Measurements from ENCODE around the gene FAM240B. TPM values are rescaled to one million over a fixed set of nuclear protein-coding genes. Genes with fewer than 3 reads are reported as not detected.

FAM240B gene
- polyA plus RNA-seq, 1 donor from 2014 or later = not detected

DNA sequence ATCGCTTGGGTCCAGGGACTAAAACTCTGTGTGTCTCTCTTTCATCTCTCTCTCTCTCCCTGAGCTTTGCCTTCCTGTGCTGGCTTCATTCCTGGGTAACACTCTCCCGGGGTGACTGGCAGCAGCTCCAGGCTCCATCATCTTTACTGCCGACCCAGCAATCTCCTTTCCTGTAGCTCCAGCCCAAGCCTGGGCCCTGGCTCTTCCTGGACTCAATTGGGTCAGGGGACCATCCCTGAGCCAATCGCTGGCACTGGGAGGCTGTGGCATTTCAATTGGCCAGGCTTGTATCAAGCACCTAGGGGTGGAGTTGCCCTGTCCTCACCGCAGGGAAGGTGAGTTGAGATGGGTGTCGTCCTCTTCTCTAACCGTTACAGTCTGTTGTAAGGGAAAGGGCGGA is 31.9 kb downstream of the FAM240B start:
- Histone ChIP-seq H3K27ac (ENCODE audit: low read length) (no peak overlapping the region), H3K36me3 (ENCODE audit: insufficient read depth, low read length) (no peaks in the 10 kb centered on the region), H4K20me1 (ENCODE audit: insufficient read depth) (no peaks in the 10 kb centered on the region), H3K4me2 (ENCODE audit: low read length) (no peak overlapping the region), H2AFZ (ENCODE audit: low read depth, low read length) (no peak overlapping the region), H3K9ac (ENCODE audit: low read length) (no peak overlapping the region), H3K4me3 (ENCODE audit: low read length) (no peak overlapping the region), H3K9me2 (ENCODE audit: insufficient read depth, low read length) (no peaks in the 10 kb centered on the region), H3K27me3 (ENCODE audit: insufficient read depth, low read depth, low read length) (no peaks in the 10 kb centered on the region), H3K79me2 (replicated peaks; ENCODE audit: insufficient read depth, low read length) (no peaks in the 10 kb centered on the region), H3K9me3 (ENCODE audit: low read length) (no peaks in the 10 kb centered on the region), H3F3A (ENCODE audit: insufficient read depth, low read length, poor library complexity, severe bottlenecking) (no peaks in the 10 kb centered on the region)
- TF ChIP-seq, protein P1, sequence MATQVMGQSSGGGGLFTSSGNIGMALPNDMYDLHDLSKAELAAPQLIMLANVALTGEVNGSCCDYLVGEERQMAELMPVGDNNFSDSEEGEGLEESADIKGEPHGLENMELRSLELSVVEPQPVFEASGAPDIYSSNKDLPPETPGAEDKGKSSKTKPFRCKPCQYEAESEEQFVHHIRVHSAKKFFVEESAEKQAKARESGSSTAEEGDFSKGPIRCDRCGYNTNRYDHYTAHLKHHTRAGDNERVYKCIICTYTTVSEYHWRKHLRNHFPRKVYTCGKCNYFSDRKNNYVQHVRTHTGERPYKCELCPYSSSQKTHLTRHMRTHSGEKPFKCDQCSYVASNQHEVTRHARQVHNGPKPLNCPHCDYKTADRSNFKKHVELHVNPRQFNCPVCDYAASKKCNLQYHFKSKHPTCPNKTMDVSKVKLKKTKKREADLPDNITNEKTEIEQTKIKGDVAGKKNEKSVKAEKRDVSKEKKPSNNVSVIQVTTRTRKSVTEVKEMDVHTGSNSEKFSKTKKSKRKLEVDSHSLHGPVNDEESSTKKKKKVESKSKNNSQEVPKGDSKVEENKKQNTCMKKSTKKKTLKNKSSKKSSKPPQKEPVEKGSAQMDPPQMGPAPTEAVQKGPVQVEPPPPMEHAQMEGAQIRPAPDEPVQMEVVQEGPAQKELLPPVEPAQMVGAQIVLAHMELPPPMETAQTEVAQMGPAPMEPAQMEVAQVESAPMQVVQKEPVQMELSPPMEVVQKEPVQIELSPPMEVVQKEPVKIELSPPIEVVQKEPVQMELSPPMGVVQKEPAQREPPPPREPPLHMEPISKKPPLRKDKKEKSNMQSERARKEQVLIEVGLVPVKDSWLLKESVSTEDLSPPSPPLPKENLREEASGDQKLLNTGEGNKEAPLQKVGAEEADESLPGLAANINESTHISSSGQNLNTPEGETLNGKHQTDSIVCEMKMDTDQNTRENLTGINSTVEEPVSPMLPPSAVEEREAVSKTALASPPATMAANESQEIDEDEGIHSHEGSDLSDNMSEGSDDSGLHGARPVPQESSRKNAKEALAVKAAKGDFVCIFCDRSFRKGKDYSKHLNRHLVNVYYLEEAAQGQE (IDR thresholded peaks at IDR 0.05; ENCODE audit: borderline replicate concordance) = no peak
- TF ChIP-seq, protein P2, sequence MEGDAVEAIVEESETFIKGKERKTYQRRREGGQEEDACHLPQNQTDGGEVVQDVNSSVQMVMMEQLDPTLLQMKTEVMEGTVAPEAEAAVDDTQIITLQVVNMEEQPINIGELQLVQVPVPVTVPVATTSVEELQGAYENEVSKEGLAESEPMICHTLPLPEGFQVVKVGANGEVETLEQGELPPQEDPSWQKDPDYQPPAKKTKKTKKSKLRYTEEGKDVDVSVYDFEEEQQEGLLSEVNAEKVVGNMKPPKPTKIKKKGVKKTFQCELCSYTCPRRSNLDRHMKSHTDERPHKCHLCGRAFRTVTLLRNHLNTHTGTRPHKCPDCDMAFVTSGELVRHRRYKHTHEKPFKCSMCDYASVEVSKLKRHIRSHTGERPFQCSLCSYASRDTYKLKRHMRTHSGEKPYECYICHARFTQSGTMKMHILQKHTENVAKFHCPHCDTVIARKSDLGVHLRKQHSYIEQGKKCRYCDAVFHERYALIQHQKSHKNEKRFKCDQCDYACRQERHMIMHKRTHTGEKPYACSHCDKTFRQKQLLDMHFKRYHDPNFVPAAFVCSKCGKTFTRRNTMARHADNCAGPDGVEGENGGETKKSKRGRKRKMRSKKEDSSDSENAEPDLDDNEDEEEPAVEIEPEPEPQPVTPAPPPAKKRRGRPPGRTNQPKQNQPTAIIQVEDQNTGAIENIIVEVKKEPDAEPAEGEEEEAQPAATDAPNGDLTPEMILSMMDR (IDR thresholded peaks at IDR 0.05; ENCODE audit: poor library complexity, severe bottlenecking) = no peak
- TF ChIP-seq EP300 (conservative IDR thresholded peaks at IDR 0.05; ENCODE audit: poor library complexity, severe bottlenecking) = no peak
- no peak for TF ChIP-seq RAD21 (conservative IDR thresholded peaks at IDR 0.05)
- TF ChIP-seq TAF1 (IDR thresholded peaks at IDR 0.05; ENCODE audit: low read depth) = no peak
- TF ChIP-seq EZH2 (IDR thresholded peaks at IDR 0.05; ENCODE audit: borderline replicate concordance, insufficient read depth, low read length, poor library complexity, severe bottlenecking) = no peak
- no peak for TF ChIP-seq SMC3 (conservative IDR thresholded peaks at IDR 0.05; ENCODE audit: poor library complexity)
- no peak for TF ChIP-seq MXI1 (conservative IDR thresholded peaks at IDR 0.05; ENCODE audit: poor library complexity, severe bottlenecking)
- no peak for TF ChIP-seq POLR2AphosphoS5 (IDR thresholded peaks at IDR 0.05)

DNA sequence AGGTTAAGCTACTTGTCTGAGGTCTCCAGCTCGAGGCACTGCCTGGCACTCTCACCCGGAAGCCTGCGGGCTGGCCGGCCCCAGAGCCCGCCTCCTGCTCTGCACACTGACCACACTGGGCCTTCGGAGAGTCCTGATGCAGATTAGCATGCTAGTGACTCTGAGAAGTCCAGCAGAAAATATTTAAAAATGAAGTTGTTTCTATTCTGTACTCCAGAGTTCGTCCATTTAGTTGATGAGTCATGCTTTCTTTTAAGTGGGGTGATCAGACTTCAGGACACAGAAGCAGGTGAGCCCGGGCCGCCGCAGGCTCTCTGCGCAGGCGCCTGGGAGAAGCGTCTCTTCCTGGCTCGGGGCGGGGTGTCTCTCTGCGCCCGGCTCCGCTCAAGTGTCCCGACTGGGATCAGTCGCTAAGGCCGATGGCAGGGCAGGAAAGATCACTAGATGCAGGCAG is 32.5 kb downstream of the FAM240B start:
- H4K20me1 ChIP-seq (ENCODE audit: insufficient read depth) = no peaks in the 10 kb centered on the region
- H3K27me3 ChIP-seq (ENCODE audit: insufficient read depth, low read depth, low read length) = no peaks in the 10 kb centered on the region
- H3F3A ChIP-seq (ENCODE audit: insufficient read depth, low read length, poor library complexity, severe bottlenecking) = no peaks in the 10 kb centered on the region
- no peak for TF ChIP-seq EZH2 (IDR thresholded peaks at IDR 0.05; ENCODE audit: borderline replicate concordance, insufficient read depth, low read length, poor library complexity, severe bottlenecking)
- TF ChIP-seq, protein P2 (IDR thresholded peaks at IDR 0.05; ENCODE audit: poor library complexity, severe bottlenecking) = no peak
- TF ChIP-seq TAF1 (IDR thresholded peaks at IDR 0.05; ENCODE audit: low read depth) = no peak
- TF ChIP-seq SMC3 (conservative IDR thresholded peaks at IDR 0.05; ENCODE audit: poor library complexity) = no peak
- no peak for TF ChIP-seq POLR2AphosphoS5 (IDR thresholded peaks at IDR 0.05)
- no peak for TF ChIP-seq MXI1 (conservative IDR thresholded peaks at IDR 0.05; ENCODE audit: poor library complexity, severe bottlenecking)
- no peak for TF ChIP-seq EP300 (conservative IDR thresholded peaks at IDR 0.05; ENCODE audit: poor library complexity, severe bottlenecking)
- TF ChIP-seq, protein P1 (IDR thresholded peaks at IDR 0.05; ENCODE audit: borderline replicate concordance) = no peak
- H3K36me3 ChIP-seq (ENCODE audit: insufficient read depth, low read length) = no peaks in the 10 kb centered on the region
- no peak overlapping the region for H2AFZ ChIP-seq (ENCODE audit: low read depth, low read length)
- no peak overlapping the region for H3K27ac ChIP-seq (ENCODE audit: low read length)
- no peaks in the 10 kb centered on the region for H3K9me2 ChIP-seq (ENCODE audit: insufficient read depth, low read length)
- no peak overlapping the region for H3K4me3 ChIP-seq (ENCODE audit: low read length)
- no peak overlapping the region for H3K4me2 ChIP-seq (ENCODE audit: low read length)
- no peak overlapping the region for H3K9ac ChIP-seq (ENCODE audit: low read length)
- no peaks in the 10 kb centered on the region for H3K9me3 ChIP-seq (ENCODE audit: low read length)
- H3K79me2 ChIP-seq (replicated peaks; ENCODE audit: insufficient read depth, low read length) = no peaks in the 10 kb centered on the region

Measured in neural cell (in vitro differentiated cells).